Measurements from ENCODE around the gene CGGBP1.

Gene CGGBP1

GRCh38 chr3:88084097-88084501 is 25.3 kb upstream of the CGGBP1 start:
- no peak for TF ChIP-seq CTCF (IDR thresholded peaks at IDR 0.05; ENCODE audit: low read depth, low read length, missing control alignments)
- no peak overlapping the region for H3K4me3 ChIP-seq (ENCODE audit: low read depth, low read length)
- no peak for DNase-seq (ENCODE audit: low read depth)

DNA sequence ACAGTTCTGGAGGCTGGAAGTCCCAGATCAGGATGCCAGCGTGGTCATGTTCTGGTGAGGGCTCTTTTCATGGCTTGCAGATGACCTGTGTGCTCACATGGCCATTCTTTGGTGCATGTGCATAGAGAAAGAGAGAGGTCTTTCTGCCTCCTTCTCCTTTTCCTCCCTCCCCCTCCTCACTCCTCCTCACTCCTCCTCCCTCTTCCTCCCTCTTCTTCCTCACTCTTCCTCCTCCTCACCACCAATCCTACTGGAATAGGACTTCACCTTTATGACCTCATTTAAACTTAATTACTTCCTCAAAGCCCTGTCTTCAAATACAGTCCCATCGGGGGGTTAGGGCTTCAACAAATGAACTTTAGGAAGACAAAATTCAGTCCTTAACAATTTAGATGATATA is 24.0 kb upstream of the CGGBP1 start:
- DNase-seq (ENCODE audit: low read depth), result no peak
- no peak overlapping the region for H3K4me3 ChIP-seq (ENCODE audit: low read depth, low read length)
- no peak for TF ChIP-seq CTCF (IDR thresholded peaks at IDR 0.05; ENCODE audit: low read depth, low read length, missing control alignments)

DNA sequence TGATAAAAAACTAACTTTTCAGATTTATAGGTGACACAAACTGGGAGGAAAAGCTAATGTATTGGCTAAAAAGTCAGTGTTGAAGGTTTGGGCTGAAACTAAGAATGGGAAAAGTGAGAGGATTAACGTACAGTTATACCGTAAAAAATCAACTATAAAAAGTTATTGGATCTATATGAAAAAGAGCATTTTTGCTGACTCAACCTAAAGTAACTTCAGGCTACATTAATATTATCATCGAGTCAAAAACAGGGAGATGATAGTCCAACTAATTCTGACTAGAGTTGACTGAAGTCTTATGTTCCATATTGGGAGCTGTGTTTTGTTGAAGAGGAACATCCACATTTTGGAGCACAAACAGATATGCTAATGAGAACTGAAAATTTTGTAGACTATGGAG is 20.1 kb upstream of the CGGBP1 start:
- no peak overlapping the region for H3K4me3 ChIP-seq (ENCODE audit: low read depth, low read length)
- TF ChIP-seq CTCF (IDR thresholded peaks at IDR 0.05; ENCODE audit: low read depth, low read length, missing control alignments), result no peak
- no peak for DNase-seq (ENCODE audit: low read depth)

GRCh38 chr3:88076712-88077111 is 17.9 kb upstream of the CGGBP1 start:
- no peak for DNase-seq (ENCODE audit: low read depth)
- no peak for TF ChIP-seq CTCF (IDR thresholded peaks at IDR 0.05; ENCODE audit: low read depth, low read length, missing control alignments)
- no peak overlapping the region for H3K4me3 ChIP-seq (ENCODE audit: low read depth, low read length)

DNA sequence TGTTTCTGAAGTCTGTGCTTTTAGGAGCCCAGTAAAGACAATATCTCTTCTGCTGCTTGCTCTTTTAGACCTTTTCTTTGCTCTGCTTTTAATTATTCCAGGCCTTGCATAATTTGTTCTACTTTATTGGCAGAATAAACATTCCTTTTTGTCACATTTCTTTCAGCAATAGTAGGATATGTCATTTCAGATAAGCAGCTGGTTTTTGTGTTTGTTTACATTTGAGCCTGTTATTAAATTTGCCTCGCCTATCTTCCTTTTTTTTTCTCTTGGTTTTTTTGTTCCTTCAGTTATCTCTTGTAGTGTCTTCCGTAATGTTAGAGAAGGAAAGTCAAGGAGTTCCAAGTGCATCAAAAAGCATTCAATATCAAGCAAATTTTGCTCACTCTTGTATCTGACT is 16.7 kb upstream of the CGGBP1 start:
- no peak for DNase-seq (ENCODE audit: low read depth)
- H3K4me3 ChIP-seq (ENCODE audit: low read depth, low read length), result no peak overlapping the region
- no peak for TF ChIP-seq CTCF (IDR thresholded peaks at IDR 0.05; ENCODE audit: low read depth, low read length, missing control alignments)

DNA sequence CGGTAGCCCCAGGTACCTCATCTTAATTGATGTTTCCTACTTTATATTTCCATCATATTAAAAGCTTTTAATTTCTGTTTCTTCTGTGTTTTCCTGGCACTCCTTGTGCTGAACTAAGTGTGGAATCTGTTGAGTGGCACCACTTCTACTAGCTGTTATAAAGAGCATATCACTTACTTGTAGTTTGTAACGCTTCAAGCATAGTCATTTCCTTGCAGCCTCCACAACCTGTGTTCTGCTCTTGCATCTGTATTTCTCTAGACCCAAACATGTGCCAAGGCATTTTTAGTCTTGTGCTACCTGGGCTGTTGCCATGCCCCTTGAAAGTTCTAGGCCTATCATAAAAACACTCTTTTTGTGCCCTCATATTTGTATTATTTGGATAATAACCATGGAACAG is 16.3 kb upstream of the CGGBP1 start:
- no peak for DNase-seq (ENCODE audit: low read depth)
- H3K4me3 ChIP-seq (ENCODE audit: low read depth, low read length), result no peak overlapping the region
- TF ChIP-seq CTCF (IDR thresholded peaks at IDR 0.05; ENCODE audit: low read depth, low read length, missing control alignments), result no peak

- TF ChIP-seq CTCF (IDR thresholded peaks at IDR 0.05; ENCODE audit: low read depth, low read length, missing control alignments), result no peak
- H3K4me3 ChIP-seq (ENCODE audit: low read depth, low read length), result no peak overlapping the region; the same call in 1 of the 2 replicates
- no peak for DNase-seq (ENCODE audit: low read depth)
Observed at GRCh38 chr3:88061746-88062145, 2.9 kb upstream of the CGGBP1 start.

All from GM12864 (cell line).